ENCODE measurements around the gene ZNF133.

DNA sequence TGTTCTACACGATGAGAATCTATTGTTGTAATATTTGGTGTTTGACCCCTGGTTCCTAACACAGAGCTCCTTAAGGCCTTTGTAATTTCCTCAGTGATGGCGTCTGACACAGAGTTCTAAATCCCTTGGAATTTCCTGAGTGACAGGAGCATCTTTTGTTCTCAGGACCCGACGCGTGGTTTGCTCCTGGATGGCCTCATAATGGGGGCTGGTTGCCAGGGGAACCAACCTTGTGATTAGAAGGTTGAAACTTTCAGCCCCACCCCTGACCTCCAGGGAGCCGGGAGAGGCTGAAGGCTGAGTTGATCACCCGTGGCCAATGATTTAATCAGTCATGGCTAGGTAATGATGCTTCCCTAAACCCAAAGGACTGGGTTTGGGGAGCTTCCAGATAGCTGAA, 20.5 kb upstream of the ZNF133 start:
- no peak for TF ChIP-seq ZBTB42 (CRISPR knock-in tag; IDR thresholded peaks at IDR 0.05)
- no peak for TF ChIP-seq TAF1 (CRISPR knock-in tag; IDR thresholded peaks at IDR 0.05)
- TF ChIP-seq, protein P1, sequence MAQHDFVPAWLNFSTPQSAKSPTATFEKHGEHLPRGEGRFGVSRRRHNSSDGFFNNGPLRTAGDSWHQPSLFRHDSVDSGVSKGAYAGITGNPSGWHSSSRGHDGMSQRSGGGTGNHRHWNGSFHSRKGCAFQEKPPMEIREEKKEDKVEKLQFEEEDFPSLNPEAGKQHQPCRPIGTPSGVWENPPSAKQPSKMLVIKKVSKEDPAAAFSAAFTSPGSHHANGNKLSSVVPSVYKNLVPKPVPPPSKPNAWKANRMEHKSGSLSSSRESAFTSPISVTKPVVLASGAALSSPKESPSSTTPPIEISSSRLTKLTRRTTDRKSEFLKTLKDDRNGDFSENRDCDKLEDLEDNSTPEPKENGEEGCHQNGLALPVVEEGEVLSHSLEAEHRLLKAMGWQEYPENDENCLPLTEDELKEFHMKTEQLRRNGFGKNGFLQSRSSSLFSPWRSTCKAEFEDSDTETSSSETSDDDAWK (CRISPR knock-in tag; IDR thresholded peaks at IDR 0.05) = no peak
- TF ChIP-seq, protein P2, sequence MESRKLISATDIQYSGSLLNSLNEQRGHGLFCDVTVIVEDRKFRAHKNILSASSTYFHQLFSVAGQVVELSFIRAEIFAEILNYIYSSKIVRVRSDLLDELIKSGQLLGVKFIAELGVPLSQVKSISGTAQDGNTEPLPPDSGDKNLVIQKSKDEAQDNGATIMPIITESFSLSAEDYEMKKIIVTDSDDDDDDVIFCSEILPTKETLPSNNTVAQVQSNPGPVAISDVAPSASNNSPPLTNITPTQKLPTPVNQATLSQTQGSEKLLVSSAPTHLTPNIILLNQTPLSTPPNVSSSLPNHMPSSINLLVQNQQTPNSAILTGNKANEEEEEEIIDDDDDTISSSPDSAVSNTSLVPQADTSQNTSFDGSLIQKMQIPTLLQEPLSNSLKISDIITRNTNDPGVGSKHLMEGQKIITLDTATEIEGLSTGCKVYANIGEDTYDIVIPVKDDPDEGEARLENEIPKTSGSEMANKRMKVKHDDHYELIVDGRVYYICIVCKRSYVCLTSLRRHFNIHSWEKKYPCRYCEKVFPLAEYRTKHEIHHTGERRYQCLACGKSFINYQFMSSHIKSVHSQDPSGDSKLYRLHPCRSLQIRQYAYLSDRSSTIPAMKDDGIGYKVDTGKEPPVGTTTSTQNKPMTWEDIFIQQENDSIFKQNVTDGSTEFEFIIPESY (CRISPR knock-in tag; IDR thresholded peaks at IDR 0.05) = no peak
- TF ChIP-seq, protein P3, sequence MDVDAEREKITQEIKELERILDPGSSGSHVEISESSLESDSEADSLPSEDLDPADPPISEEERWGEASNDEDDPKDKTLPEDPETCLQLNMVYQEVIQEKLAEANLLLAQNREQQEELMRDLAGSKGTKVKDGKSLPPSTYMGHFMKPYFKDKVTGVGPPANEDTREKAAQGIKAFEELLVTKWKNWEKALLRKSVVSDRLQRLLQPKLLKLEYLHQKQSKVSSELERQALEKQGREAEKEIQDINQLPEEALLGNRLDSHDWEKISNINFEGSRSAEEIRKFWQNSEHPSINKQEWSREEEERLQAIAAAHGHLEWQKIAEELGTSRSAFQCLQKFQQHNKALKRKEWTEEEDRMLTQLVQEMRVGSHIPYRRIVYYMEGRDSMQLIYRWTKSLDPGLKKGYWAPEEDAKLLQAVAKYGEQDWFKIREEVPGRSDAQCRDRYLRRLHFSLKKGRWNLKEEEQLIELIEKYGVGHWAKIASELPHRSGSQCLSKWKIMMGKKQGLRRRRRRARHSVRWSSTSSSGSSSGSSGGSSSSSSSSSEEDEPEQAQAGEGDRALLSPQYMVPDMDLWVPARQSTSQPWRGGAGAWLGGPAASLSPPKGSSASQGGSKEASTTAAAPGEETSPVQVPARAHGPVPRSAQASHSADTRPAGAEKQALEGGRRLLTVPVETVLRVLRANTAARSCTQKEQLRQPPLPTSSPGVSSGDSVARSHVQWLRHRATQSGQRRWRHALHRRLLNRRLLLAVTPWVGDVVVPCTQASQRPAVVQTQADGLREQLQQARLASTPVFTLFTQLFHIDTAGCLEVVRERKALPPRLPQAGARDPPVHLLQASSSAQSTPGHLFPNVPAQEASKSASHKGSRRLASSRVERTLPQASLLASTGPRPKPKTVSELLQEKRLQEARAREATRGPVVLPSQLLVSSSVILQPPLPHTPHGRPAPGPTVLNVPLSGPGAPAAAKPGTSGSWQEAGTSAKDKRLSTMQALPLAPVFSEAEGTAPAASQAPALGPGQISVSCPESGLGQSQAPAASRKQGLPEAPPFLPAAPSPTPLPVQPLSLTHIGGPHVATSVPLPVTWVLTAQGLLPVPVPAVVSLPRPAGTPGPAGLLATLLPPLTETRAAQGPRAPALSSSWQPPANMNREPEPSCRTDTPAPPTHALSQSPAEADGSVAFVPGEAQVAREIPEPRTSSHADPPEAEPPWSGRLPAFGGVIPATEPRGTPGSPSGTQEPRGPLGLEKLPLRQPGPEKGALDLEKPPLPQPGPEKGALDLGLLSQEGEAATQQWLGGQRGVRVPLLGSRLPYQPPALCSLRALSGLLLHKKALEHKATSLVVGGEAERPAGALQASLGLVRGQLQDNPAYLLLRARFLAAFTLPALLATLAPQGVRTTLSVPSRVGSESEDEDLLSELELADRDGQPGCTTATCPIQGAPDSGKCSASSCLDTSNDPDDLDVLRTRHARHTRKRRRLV (CRISPR knock-in tag; IDR thresholded peaks at IDR 0.05) = no peak
- no peak for TF ChIP-seq ZNF350 (CRISPR knock-in tag; IDR thresholded peaks at IDR 0.05; ENCODE audit: borderline replicate concordance, low read depth)
- TF ChIP-seq, protein P4, sequence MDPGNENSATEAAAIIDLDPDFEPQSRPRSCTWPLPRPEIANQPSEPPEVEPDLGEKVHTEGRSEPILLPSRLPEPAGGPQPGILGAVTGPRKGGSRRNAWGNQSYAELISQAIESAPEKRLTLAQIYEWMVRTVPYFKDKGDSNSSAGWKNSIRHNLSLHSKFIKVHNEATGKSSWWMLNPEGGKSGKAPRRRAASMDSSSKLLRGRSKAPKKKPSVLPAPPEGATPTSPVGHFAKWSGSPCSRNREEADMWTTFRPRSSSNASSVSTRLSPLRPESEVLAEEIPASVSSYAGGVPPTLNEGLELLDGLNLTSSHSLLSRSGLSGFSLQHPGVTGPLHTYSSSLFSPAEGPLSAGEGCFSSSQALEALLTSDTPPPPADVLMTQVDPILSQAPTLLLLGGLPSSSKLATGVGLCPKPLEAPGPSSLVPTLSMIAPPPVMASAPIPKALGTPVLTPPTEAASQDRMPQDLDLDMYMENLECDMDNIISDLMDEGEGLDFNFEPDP (CRISPR knock-in tag; conservative IDR thresholded peaks at IDR 0.05) = no peak
- TF ChIP-seq, protein P5, sequence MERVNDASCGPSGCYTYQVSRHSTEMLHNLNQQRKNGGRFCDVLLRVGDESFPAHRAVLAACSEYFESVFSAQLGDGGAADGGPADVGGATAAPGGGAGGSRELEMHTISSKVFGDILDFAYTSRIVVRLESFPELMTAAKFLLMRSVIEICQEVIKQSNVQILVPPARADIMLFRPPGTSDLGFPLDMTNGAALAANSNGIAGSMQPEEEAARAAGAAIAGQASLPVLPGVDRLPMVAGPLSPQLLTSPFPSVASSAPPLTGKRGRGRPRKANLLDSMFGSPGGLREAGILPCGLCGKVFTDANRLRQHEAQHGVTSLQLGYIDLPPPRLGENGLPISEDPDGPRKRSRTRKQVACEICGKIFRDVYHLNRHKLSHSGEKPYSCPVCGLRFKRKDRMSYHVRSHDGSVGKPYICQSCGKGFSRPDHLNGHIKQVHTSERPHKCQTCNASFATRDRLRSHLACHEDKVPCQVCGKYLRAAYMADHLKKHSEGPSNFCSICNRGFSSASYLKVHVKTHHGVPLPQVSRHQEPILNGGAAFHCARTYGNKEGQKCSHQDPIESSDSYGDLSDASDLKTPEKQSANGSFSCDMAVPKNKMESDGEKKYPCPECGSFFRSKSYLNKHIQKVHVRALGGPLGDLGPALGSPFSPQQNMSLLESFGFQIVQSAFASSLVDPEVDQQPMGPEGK (CRISPR knock-in tag; IDR thresholded peaks at IDR 0.05) = no peak
- no peak for TF ChIP-seq MAZ (IDR thresholded peaks at IDR 0.05; ENCODE audit: borderline replicate concordance, low read depth, low read length)
- TF ChIP-seq MAZ (CRISPR knock-in tag; IDR thresholded peaks at IDR 0.05; ENCODE audit: low read depth) = no peak
